ENCODE measurements around the gene OPALIN. TPM values are rescaled to one million over a fixed set of nuclear protein-coding genes. Genes with fewer than 3 reads are reported as not detected.

Gene OPALIN
- polyA plus RNA-seq, 1 of the 3 experiments (the other 2 are of a cell fraction) = not detected

DNA sequence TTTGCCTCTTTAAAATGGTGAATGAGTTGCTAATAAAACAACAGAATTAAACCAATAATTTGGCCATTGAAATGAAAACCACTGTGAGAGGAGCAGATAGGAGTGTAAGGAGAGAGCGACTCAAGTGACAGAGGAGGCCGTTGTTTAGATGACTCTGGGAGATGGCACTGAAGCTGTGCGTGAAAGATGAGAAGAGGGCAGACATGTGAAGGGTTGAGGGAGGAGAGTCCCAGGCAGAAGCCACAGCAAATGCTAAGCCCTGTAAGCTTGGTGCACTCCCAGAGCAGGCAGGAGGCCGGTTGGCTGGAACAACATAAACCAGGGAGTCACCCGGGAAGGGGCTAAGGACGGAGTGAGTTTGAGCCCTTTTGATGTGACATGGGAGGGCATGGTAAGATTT is 814 bp upstream of the OPALIN start (continued):
- TF ChIP-seq, protein P1, sequence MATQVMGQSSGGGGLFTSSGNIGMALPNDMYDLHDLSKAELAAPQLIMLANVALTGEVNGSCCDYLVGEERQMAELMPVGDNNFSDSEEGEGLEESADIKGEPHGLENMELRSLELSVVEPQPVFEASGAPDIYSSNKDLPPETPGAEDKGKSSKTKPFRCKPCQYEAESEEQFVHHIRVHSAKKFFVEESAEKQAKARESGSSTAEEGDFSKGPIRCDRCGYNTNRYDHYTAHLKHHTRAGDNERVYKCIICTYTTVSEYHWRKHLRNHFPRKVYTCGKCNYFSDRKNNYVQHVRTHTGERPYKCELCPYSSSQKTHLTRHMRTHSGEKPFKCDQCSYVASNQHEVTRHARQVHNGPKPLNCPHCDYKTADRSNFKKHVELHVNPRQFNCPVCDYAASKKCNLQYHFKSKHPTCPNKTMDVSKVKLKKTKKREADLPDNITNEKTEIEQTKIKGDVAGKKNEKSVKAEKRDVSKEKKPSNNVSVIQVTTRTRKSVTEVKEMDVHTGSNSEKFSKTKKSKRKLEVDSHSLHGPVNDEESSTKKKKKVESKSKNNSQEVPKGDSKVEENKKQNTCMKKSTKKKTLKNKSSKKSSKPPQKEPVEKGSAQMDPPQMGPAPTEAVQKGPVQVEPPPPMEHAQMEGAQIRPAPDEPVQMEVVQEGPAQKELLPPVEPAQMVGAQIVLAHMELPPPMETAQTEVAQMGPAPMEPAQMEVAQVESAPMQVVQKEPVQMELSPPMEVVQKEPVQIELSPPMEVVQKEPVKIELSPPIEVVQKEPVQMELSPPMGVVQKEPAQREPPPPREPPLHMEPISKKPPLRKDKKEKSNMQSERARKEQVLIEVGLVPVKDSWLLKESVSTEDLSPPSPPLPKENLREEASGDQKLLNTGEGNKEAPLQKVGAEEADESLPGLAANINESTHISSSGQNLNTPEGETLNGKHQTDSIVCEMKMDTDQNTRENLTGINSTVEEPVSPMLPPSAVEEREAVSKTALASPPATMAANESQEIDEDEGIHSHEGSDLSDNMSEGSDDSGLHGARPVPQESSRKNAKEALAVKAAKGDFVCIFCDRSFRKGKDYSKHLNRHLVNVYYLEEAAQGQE (IDR thresholded peaks at IDR 0.05; ENCODE audit: low read depth, low read length) = no peak
- TF ChIP-seq GATA2 (CRISPR knock-in tag; IDR thresholded peaks at IDR 0.05) = no peak
- TF ChIP-seq EZH2phosphoT487 (IDR thresholded peaks at IDR 0.05; ENCODE audit: borderline replicate concordance, low read depth) = no peak
- no peak for TF ChIP-seq RCOR1 (IDR thresholded peaks at IDR 0.05; ENCODE audit: low read length)

DNA sequence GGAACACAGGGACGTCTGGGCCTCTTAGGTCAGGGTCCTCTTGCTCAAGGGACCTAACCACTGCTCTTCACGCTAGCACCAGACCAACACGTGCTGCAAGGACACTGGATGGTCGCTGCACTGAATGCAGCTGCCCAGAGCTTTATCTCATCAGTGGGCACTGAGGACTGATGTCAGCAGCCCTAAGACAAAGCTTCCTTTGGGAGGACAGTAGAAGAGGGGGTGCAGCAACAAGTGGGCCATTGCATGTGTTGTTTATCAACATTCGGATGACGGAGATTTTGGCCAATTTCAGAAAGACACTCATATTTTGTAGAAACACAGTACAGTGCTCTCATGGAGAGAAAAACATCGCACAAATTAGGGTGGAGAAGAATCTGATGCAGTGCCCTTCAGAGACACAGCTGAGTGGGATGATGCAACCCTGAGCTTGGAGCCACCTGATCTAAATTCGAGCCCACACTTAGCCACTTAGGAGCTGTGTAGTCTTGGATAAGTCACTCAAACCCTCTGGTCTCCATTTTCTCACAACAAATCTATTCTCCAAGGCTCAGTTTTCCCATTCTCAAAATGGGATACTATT is 1.7 kb downstream of the OPALIN start:
- Histone ChIP-seq H4K20me1 (ENCODE audit: insufficient read depth) (no peaks in the 10 kb centered on the region), H3K9me2 (no peaks in the 10 kb centered on the region), H3K27ac (ENCODE audit: low read depth in 2 of 2, low read length in 1 of 2) (no peak overlapping the region), H3K27me3 (ENCODE audit: insufficient read depth) (peaks cover 4% of the 10 kb centered on the region; the same call in 1 of the 2 replicates), H3K9ac (no peak overlapping the region), H3K36me3 (replicated peaks in 1 of 2; ENCODE audit: control insufficient read depth in 1 of 2, insufficient read depth in 2 of 2, low read length in 1 of 2) (no peaks in the 10 kb centered on the region), H3F3A (replicated peaks; ENCODE audit: insufficient read depth) (no peaks in the 10 kb centered on the region), H3K79me2 (ENCODE audit: insufficient read depth) (no peaks in the 10 kb centered on the region), H3K4me2 (no peak overlapping the region), H3K4me1 (ENCODE audit: control insufficient read depth in 1 of 2, insufficient read depth in 2 of 2, low read depth in 1 of 2, low read length in 1 of 2) (no peaks in the 10 kb centered on the region), H3K4me3 (ENCODE audit: low read depth in 2 of 2, low read length in 1 of 2) (no peak overlapping the region), H3K9me3 (no peaks in the 10 kb centered on the region), H2AFZ (ENCODE audit: low read depth) (no peak overlapping the region)
- no peak for TF ChIP-seq TAF1 (IDR thresholded peaks at IDR 0.05; ENCODE audit: borderline replicate concordance, low read depth, low read length)
- no peak for TF ChIP-seq YY1 (IDR thresholded peaks at IDR 0.05; ENCODE audit: low read depth)
- no peak for TF ChIP-seq JUND (IDR thresholded peaks at IDR 0.05)
- TF ChIP-seq, protein P2, sequence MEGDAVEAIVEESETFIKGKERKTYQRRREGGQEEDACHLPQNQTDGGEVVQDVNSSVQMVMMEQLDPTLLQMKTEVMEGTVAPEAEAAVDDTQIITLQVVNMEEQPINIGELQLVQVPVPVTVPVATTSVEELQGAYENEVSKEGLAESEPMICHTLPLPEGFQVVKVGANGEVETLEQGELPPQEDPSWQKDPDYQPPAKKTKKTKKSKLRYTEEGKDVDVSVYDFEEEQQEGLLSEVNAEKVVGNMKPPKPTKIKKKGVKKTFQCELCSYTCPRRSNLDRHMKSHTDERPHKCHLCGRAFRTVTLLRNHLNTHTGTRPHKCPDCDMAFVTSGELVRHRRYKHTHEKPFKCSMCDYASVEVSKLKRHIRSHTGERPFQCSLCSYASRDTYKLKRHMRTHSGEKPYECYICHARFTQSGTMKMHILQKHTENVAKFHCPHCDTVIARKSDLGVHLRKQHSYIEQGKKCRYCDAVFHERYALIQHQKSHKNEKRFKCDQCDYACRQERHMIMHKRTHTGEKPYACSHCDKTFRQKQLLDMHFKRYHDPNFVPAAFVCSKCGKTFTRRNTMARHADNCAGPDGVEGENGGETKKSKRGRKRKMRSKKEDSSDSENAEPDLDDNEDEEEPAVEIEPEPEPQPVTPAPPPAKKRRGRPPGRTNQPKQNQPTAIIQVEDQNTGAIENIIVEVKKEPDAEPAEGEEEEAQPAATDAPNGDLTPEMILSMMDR (IDR thresholded peaks at IDR 0.05) = no peak
- TF ChIP-seq FOXJ3 (CRISPR knock-in tag; IDR thresholded peaks at IDR 0.05) = no peak
- TF ChIP-seq, protein P1 (IDR thresholded peaks at IDR 0.05; ENCODE audit: low read depth, low read length) = no peak
- no peak for TF ChIP-seq MEF2A (IDR thresholded peaks at IDR 0.05; ENCODE audit: borderline replicate concordance, low read depth)
- TF ChIP-seq EP300 (IDR thresholded peaks at IDR 0.05; ENCODE audit: borderline replicate concordance in 1 of 2, low read depth in 1 of 2, low read length in 1 of 2) = no peak
- TF ChIP-seq, protein P3, sequence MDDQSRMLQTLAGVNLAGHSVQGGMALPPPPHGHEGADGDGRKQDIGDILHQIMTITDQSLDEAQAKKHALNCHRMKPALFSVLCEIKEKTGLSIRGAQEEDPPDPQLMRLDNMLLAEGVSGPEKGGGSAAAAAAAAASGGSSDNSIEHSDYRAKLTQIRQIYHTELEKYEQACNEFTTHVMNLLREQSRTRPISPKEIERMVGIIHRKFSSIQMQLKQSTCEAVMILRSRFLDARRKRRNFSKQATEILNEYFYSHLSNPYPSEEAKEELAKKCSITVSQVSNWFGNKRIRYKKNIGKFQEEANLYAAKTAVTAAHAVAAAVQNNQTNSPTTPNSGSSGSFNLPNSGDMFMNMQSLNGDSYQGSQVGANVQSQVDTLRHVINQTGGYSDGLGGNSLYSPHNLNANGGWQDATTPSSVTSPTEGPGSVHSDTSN (IDR thresholded peaks at IDR 0.05) = no peak
- no peak for TF ChIP-seq MXI1 (IDR thresholded peaks at IDR 0.05; ENCODE audit: low read depth, low read length)
- no peak for TF ChIP-seq SIN3A (IDR thresholded peaks at IDR 0.05; ENCODE audit: borderline replicate concordance, low read depth, low read length)
- TF ChIP-seq CHD2 (IDR thresholded peaks at IDR 0.05; ENCODE audit: low read length, partially characterized antibody) = no peak
- TF ChIP-seq NFIC (IDR thresholded peaks at IDR 0.05; ENCODE audit: borderline replicate concordance) = no peak
- no peak for TF ChIP-seq GATA2 (CRISPR knock-in tag; IDR thresholded peaks at IDR 0.05)
- TF ChIP-seq, protein P4, sequence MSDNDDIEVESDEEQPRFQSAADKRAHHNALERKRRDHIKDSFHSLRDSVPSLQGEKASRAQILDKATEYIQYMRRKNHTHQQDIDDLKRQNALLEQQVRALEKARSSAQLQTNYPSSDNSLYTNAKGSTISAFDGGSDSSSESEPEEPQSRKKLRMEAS (IDR thresholded peaks at IDR 0.05; ENCODE audit: low read depth) = no peak
- no peak for TF ChIP-seq SMC3 (IDR thresholded peaks at IDR 0.05; ENCODE audit: low read depth, low read length)
- no peak for TF ChIP-seq FOSL2 (IDR thresholded peaks at IDR 0.05; ENCODE audit: borderline replicate concordance, low read depth)
- no peak for TF ChIP-seq ELF1 (IDR thresholded peaks at IDR 0.05)
- no peak for TF ChIP-seq NRF1 (IDR thresholded peaks at IDR 0.05; ENCODE audit: low read depth, low read length)
- TF ChIP-seq RCOR1 (IDR thresholded peaks at IDR 0.05; ENCODE audit: low read length) = no peak
- ChIA-PET POLR2A (no interaction called here), CTCF (interaction anchor here (1.0 to 4.2 kb wide), 6 partner anchors 10 to 157 kb away, joined by 3 to 32 read pairs (median 5); partner anchors contain the start of gene TLL2)
- 30% methylated on average over 8 of the region's 8 CpGs for WGBS (ENCODE audit: low lambda C conversion rate)
- no peak for DNase-seq
